DOHH2 (cell line): ENCODE measurements around the gene RSU1.

Source experiments
- EZH2phosphoT487 ChIP-seq: fragments of 200-600 bp; sonication (generic); IDR thresholded peaks from 2 replicates; pipeline ENCODE4 v1.6.1; 2017; ENCODE audit warnings: borderline replicate concordance, mild to moderate bottlenecking, antibody characterized with exemption, low read length, moderate library complexity, mixed read lengths
- TF ChIP-seq, protein P1 (sequence below): fragments of 200-600 bp; sonication (generic); IDR thresholded peaks from one replicate; pipeline ENCODE4 v1.5.1; 2014; ENCODE audit warnings: antibody characterized with exemption, mild to moderate bottlenecking, low read depth, low read length; ENCODE audit not compliant: poor library complexity, severe bottlenecking

DNA sequence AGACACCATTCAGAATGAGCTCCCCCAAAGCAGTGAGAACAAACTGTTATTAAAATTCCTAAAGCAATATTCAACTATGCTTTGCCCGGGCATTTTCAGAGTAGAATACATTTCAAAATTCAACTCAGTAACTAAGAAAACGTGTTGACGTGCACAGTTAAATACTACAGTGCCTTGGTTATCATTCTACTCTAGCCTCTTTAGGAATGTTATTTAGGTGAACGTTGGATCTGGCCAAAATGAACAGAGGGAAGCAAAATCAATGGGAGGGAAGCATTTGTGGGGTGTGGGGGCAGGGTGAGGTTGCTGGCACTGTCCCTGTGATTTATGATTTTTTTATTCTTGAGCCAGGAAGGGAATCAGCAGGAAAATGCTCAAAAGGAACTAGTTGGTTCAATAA is 27.5 kb downstream of the RSU1 start:
- TF ChIP-seq, protein P1, sequence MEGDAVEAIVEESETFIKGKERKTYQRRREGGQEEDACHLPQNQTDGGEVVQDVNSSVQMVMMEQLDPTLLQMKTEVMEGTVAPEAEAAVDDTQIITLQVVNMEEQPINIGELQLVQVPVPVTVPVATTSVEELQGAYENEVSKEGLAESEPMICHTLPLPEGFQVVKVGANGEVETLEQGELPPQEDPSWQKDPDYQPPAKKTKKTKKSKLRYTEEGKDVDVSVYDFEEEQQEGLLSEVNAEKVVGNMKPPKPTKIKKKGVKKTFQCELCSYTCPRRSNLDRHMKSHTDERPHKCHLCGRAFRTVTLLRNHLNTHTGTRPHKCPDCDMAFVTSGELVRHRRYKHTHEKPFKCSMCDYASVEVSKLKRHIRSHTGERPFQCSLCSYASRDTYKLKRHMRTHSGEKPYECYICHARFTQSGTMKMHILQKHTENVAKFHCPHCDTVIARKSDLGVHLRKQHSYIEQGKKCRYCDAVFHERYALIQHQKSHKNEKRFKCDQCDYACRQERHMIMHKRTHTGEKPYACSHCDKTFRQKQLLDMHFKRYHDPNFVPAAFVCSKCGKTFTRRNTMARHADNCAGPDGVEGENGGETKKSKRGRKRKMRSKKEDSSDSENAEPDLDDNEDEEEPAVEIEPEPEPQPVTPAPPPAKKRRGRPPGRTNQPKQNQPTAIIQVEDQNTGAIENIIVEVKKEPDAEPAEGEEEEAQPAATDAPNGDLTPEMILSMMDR = no peak
- TF ChIP-seq EZH2phosphoT487 = no peak
